Measurements from ENCODE around the gene HOXA3.

DNA sequence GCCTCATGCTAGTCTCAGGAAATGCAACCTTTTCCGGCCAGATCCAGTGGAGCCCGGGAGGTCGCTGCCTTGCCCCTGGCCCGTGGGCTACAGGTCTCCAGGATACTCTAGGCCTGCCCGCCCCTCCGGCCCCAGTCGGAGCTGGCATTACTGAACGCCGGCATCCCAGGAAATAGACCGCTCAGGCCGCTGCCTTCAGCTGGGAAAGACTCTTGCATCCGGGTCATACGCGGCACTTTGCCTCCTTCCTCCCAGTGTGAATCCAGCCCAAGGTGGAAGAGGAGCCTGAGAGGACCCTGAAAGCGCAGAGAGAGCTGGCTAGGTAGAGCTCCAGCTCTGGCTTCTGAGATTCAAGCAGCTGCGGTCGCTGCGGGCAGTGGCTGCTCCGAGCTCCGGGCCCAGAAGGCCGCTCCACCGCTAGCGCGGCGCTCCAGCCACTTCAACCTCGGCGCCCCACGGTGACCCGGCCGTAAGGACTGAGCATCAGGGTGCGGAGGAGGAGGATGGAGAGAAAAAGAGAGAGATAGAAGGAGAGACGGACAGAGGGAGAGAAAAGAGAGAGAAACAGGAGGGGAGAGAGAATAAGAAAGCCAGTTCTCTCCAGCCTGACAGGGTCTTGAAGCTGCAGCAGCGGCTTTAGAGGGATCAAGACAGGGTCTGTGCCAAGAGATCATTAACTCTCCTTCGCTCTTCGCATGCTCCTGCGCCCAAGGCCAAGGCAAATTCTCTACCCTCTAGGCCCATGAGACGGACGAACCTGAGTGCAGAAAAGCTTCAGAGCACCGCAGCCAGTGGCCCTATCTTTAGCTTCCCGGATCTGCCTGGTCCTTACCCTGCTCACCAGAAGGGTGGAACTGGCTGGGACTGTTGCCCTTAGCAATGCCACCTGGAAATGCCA is 23.5 kb upstream of the HOXA3 start:
- TF ChIP-seq, protein P1, sequence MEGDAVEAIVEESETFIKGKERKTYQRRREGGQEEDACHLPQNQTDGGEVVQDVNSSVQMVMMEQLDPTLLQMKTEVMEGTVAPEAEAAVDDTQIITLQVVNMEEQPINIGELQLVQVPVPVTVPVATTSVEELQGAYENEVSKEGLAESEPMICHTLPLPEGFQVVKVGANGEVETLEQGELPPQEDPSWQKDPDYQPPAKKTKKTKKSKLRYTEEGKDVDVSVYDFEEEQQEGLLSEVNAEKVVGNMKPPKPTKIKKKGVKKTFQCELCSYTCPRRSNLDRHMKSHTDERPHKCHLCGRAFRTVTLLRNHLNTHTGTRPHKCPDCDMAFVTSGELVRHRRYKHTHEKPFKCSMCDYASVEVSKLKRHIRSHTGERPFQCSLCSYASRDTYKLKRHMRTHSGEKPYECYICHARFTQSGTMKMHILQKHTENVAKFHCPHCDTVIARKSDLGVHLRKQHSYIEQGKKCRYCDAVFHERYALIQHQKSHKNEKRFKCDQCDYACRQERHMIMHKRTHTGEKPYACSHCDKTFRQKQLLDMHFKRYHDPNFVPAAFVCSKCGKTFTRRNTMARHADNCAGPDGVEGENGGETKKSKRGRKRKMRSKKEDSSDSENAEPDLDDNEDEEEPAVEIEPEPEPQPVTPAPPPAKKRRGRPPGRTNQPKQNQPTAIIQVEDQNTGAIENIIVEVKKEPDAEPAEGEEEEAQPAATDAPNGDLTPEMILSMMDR (IDR thresholded peaks at IDR 0.05) = no peak
- TF ChIP-seq POLR2A (IDR thresholded peaks at IDR 0.05) (no peak), POLR2AphosphoS5 (IDR thresholded peaks at IDR 0.05) (no peak)
